Fibroblast of gingiva (primary cell): ENCODE measurements around the gene ICAM5.
A peak's percentile ranks its signal among the peaks of the same experiment; 100 is the strongest.
"Not testable (repeated sequence)": the region's sequence is repeated elsewhere in the genome, so short reads cannot be mapped to it uniquely, and the experiment has no call there.

Experiments used
- DNase-seq: peaks from one replicate; pipeline ENCODE4 v3.0.0-alpha.2; 2011; ENCODE audit warnings: low read depth

ICAM5 gene

DNA sequence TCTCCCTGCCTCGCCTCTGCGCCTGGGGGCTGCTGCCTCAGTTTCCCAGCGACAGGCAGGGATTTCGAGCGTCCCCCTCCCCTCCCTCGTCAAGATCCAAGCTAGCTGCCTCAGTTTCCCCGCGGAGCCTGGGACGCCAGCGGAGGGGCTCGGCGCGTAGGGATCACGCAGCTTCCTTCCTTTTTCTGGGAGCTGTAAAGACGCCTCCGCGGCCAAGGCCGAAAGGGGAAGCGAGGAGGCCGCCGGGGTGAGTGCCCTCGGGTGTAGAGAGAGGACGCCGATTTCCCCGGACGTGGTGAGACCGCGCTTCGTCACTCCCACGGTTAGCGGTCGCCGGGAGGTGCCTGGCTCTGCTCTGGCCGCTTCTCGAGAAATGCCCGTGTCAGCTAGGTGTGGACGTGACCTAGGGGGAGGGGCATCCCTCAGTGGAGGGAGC lies 19.6 kb upstream of the ICAM5 start:
- DNase-seq = no peak

GRCh38 chr19:10270616-10271394 lies 18.9 kb upstream of the ICAM5 start, which contains the start of gene ICAM1:
Gene ICAM1, plus strand, starts transcription at chr19:10271120. Its CDS starts 40 bp downstream, at chr19:10271160.
- DNase-seq = peak; percentile 50

- no peak for DNase-seq
These were observed 18.1 kb upstream of the ICAM5 start for GRCh38 chr19:10271543-10272086.

DNA sequence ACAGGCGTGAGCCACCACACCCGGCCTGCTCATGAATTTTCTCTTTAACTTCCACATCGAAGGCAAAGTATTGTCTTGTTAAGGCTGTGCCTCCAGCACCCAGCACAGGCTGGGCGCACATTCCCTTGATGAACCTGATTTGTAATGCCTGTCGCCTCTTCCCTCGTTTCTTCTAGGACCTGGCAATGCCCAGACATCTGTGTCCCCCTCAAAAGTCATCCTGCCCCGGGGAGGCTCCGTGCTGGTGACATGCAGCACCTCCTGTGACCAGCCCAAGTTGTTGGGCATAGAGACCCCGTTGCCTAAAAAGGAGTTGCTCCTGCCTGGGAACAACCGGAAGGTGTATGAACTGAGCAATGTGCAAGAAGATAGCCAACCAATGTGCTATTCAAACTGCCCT lies 15.2 kb upstream of the ICAM5 start:
- no peak for DNase-seq

DNA sequence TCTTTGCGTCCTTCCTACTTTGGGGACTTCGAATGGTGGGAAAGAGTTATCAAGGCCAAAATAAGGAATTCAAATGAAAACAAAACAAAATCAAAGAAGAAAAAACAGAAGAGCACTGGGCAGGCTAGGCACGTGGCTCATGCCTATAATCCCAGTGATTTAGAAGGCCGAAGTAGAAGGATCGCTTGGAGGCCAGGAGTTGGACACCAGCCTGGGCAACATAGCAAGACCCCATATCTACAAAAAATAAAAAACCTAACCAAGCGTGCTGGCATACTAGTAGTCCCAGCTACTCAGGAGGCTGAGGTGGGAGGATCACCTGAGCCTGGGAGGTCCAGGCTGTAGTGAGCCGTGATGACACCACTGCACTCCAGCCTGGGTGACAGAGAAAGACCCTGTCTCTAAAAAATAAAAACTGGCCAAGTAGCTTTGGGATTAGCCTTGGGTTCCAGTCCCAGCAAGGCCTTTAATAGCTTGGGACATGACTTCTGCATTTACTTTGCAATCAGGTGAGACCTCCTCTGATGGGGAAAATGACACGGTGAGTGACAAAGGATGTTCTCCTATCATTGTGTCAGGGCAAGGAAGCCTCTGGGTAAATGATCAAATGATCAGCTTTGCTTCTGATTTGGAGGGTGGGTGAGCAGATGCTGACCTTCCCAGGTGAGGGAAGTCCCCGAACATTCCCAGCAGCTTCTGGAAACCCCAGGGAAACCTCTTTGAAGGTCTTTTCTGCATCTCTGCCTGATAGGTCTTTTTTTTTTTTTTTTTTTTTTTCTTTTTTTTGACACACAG lies 11.8 kb upstream of the ICAM5 start:
- no peak for DNase-seq

GRCh38 chr19:10278935-10279334 lies 10.8 kb upstream of the ICAM5 start:
- no peak for DNase-seq

- DNase-seq = no peak
These were observed 9.9 kb upstream of the ICAM5 start for GRCh38 chr19:10279737-10280442.

GRCh38 chr19:10282043-10282442 lies 7.7 kb upstream of the ICAM5 start:
- DNase-seq = not testable (repeated sequence)

GRCh38 chr19:10283301-10284064 lies 6.3 kb upstream of the ICAM5 start:
- no peak for DNase-seq

DNA sequence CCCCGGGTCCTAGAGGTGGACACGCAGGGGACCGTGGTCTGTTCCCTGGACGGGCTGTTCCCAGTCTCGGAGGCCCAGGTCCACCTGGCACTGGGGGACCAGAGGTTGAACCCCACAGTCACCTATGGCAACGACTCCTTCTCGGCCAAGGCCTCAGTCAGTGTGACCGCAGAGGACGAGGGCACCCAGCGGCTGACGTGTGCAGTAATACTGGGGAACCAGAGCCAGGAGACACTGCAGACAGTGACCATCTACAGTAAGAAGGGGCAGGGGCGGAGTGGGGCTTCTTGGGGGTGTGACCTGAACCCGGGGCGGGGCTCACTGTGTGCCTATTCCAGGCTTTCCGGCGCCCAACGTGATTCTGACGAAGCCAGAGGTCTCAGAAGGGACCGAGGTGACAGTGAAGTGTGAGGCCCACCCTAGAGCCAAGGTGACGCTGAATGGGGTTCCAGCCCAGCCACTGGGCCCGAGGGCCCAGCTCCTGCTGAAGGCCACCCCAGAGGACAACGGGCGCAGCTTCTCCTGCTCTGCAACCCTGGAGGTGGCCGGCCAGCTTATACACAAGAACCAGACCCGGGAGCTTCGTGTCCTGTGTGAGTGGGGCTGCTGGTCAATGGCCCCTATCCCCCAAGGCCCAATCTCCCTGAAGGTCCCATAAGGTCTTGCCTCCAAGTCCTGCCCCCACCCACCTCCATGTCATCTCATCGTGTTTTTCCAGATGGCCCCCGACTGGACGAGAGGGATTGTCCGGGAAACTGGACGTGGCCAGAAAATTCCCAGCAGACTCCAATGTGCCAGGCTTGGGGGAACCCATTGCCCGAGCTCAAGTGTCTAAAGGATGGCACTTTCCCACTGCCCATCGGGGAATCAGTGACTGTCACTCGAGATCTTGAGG lies 5.4 kb upstream of the ICAM5 start:
- DNase-seq = no peak

- DNase-seq = no peak
These were observed 4.8 kb upstream of the ICAM5 start for GRCh38 chr19:10284960-10285278.

DNA sequence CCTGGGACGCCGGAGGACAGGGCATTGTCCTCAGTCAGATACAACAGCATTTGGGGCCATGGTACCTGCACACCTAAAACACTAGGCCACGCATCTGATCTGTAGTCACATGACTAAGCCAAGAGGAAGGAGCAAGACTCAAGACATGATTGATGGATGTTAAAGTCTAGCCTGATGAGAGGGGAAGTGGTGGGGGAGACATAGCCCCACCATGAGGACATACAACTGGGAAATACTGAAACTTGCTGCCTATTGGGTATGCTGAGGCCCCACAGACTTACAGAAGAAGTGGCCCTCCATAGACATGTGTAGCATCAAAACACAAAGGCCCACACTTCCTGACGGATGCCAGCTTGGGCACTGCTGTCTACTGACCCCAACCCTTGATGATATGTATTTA lies 4.4 kb upstream of the ICAM5 start:
- DNase-seq = no peak

- no peak for DNase-seq
These were observed 2.7 kb upstream of the ICAM5 start, which contains the start of gene ICAM4 for GRCh38 chr19:10286803-10287737. Gene ICAM4, plus strand, starts transcription at chr19:10286955. Its CDS starts 58 bp downstream, at chr19:10287013.

DNA sequence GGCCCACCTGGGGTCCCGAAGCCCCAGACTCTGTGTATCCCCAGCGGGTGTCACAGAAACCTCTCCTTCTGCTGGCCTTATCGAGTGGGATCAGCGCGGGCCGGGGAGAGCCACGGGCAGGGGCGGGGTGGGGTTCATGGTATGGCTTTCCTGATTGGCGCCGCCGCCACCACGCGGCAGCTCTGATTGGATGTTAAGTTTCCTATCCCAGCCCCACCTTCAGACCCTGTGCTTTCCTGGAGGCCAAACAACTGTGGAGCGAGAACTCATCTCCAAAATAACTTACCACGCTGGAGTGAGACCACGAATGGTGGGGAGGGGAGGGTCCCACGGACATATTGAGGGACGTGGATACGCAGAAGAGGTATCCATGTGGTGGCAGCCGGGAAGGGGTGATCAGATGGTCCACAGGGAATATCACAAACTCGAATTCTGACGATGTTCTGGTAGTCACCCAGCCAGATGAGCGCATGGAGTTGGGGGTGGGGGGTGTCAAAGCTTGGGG lies 1.0 kb upstream of the ICAM5 start:
- no peak for DNase-seq

DNA sequence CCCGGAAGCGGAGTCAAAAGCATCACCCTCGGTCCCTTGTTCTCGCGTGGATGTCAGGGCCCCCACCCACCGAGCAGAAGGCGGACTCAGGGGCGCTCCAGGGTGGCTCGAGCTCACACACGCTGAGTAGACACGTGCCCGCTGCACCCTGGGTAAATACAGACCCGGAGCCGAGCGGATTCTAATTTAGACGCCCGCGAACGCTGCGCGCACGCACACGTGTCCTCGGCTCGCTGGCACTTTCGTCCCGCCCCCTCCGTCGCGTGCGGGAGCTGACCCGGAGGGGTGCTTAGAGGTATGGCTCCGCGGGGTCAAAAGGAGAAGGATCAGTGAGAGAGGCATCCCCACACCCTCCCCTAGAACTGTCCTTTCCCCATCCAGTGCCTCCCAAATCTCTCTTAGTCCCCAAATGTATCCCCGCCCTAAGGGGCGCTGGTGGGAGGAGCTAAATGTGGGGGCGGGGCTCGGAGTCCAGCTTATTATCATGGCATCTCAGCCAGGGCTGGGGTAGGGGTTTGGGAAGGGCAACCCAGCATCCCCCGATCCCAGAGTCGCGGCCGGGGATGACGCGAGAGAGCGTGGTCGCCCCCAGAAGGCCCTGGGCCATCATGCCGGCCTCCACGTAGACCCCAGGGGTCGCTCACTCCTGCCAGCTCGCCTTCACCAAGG lies 451 bp upstream of the ICAM5 start:
- DNase-seq = no peak

DNA sequence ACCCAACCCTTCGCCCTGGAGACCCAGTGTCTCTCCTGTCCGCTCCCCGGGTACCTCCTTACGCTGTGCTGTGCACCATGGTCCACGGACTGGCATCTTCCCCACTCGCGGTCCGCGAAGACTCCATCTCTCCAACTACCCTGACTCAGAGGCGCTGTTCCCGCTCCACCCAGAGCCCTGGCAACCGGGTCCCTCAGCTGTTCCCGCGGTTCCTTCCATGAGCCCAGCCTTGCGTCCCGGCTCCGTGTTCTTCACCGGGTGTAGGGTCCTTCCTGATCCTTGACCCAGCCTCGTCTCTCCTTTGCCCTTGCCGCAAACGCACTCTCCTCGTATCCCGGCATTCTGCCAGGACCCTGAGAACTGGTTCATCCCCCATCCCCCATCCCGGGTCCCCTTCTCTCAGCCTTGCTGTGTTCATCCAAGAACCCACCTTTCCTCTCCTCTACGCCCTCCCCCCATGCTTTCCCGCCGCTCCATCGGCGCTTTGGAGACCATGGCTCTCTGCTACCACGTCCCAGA lies 664 bp downstream of the ICAM5 start:
- DNase-seq = no peak

- peak; percentile 36 for DNase-seq
These were observed 1.3 kb downstream of the ICAM5 start for GRCh38 chr19:10290876-10291553.
